ENCODE results near the gene ATXN10.

The ATXN10 gene

GRCh38 chr22:45807156-45807915, 135.7 kb downstream of the ATXN10 start:
- DNase-seq (ENCODE audit: insufficient read length, low spot score) (no peak), FAIRE-seq (no peak)

GRCh38 chr22:45812910-45813309, 141.3 kb downstream of the ATXN10 start:
- DNase-seq (ENCODE audit: insufficient read length, low spot score) (no peak), FAIRE-seq (no peak)

- no peak for DNase-seq (ENCODE audit: insufficient read length, low spot score)
- no peak for FAIRE-seq
These were observed 142.6 kb downstream of the ATXN10 start for GRCh38 chr22:45814198-45814597.

GRCh38 chr22:45816776-45817175, 145.1 kb downstream of the ATXN10 start:
- FAIRE-seq = no peak
- no peak for DNase-seq (ENCODE audit: insufficient read length, low spot score)

GRCh38 chr22:45817745-45818423, 146.2 kb downstream of the ATXN10 start:
- no peak for DNase-seq (ENCODE audit: insufficient read length, low spot score)
- no peak for FAIRE-seq

GRCh38 chr22:45818424-45819085, 146.9 kb downstream of the ATXN10 start:
- DNase-seq (ENCODE audit: insufficient read length, low spot score) = no peak
- FAIRE-seq = no peak

GRCh38 chr22:45819305-45819704, 147.7 kb downstream of the ATXN10 start:
- FAIRE-seq (no peak), DNase-seq (ENCODE audit: insufficient read length, low spot score) (no peak)

- DNase-seq (ENCODE audit: insufficient read length, low spot score) = no peak
- no peak for FAIRE-seq
These were observed 151.7 kb downstream of the ATXN10 start for GRCh38 chr22:45823336-45823735.

- FAIRE-seq = no peak
- no peak for DNase-seq (ENCODE audit: insufficient read length, low spot score)
These were observed 154.9 kb downstream of the ATXN10 start for GRCh38 chr22:45826520-45826919.

- DNase-seq (ENCODE audit: insufficient read length, low spot score) (no peak), FAIRE-seq (no peak)
These were observed 157.2 kb downstream of the ATXN10 start for GRCh38 chr22:45828841-45829240.

- DNase-seq (ENCODE audit: insufficient read length, low spot score) (no peak), FAIRE-seq (no peak)
These were observed 159.1 kb downstream of the ATXN10 start for GRCh38 chr22:45830531-45831245.

GRCh38 chr22:45831394-45831793, 159.8 kb downstream of the ATXN10 start:
- FAIRE-seq = no peak
- no peak for DNase-seq (ENCODE audit: insufficient read length, low spot score)

- no peak for FAIRE-seq
- no peak for DNase-seq (ENCODE audit: insufficient read length, low spot score)
These were observed 160.5 kb downstream of the ATXN10 start for GRCh38 chr22:45832180-45832579.

GRCh38 chr22:45832959-45833580, 161.4 kb downstream of the ATXN10 start:
- DNase-seq (ENCODE audit: insufficient read length, low spot score) = no peak

GRCh38 chr22:45833613-45834012, 162.0 kb downstream of the ATXN10 start:
- DNase-seq (ENCODE audit: insufficient read length, low spot score) (no peak), FAIRE-seq (no peak)

More at GRCh38 chr22:45832959-45833580, 161.4 kb downstream of the ATXN10 start:
- FAIRE-seq = no peak

- FAIRE-seq (no peak), DNase-seq (ENCODE audit: insufficient read length, low spot score) (no peak)
These were observed 162.6 kb downstream of the ATXN10 start for GRCh38 chr22:45834241-45834640.

GRCh38 chr22:45834795-45835194, 163.2 kb downstream of the ATXN10 start:
- FAIRE-seq = no peak
- DNase-seq (ENCODE audit: insufficient read length, low spot score) = no peak

GRCh38 chr22:45836418-45837169, 165.0 kb downstream of the ATXN10 start:
- no peak for FAIRE-seq

GRCh38 chr22:45837508-45837907, 165.9 kb downstream of the ATXN10 start:
- DNase-seq (ENCODE audit: insufficient read length, low spot score) (no peak), FAIRE-seq (no peak)

More at GRCh38 chr22:45836418-45837169, 165.0 kb downstream of the ATXN10 start:
- DNase-seq (ENCODE audit: insufficient read length, low spot score) = no peak

Data from GM19239 (cell line).